Fibroblast of villous mesenchyme (primary cell): ENCODE data around the gene FBXO15. TPM values are rescaled to one million over a fixed set of nuclear protein-coding genes. Genes with fewer than 3 reads are reported as not detected.

Experiments
- DNase-seq: peaks from one replicate; pipeline ENCODE4 v3.0.0-alpha.2; 2010; ENCODE audit warnings: low read depth
- H3K4me3 ChIP-seq: 2 replicates; pipeline ENCODE4 v1.5.1; 2011; ENCODE audit warnings: low read depth, mild to moderate bottlenecking, low read length
- CTCF ChIP-seq: IDR thresholded peaks from 2 replicates; pipeline ENCODE4 v1.5.1; 2012; ENCODE audit warnings: low read depth, mild to moderate bottlenecking, low read length; ENCODE audit not compliant: insufficient read depth
- total RNA-seq: library from RNA; depleted of rRNA; stranded (reverse); fragments of >200 nt; gene quantifications from 2 replicates; pipeline ENCODE4 v1.2.3, GENCODE V29; 2012

Gene FBXO15
- total RNA-seq, 1 donor, result 0.43 TPM

- peak; percentile 77 for DNase-seq
- H3K4me3 ChIP-seq, result no peak overlapping the region
- TF ChIP-seq CTCF, result no peak
These were observed 7.1 kb upstream of the FBXO15 start for GRCh38 chr18:74154716-74155115.

- H3K4me3 ChIP-seq, result no peak overlapping the region
- no peak for DNase-seq
- TF ChIP-seq CTCF, result no peak
These were observed 6.2 kb upstream of the FBXO15 start for GRCh38 chr18:74153793-74154192.

- TF ChIP-seq CTCF, result no peak
- no peak overlapping the region for H3K4me3 ChIP-seq
- no peak for DNase-seq
These were observed 5.7 kb upstream of the FBXO15 start for GRCh38 chr18:74153377-74153776.

GRCh38 chr18:74152857-74153256 lies 5.2 kb upstream of the FBXO15 start:
- no peak for TF ChIP-seq CTCF
- DNase-seq, result no peak
- H3K4me3 ChIP-seq, result no peak overlapping the region

GRCh38 chr18:74152270-74152669 lies 4.6 kb upstream of the FBXO15 start:
- no peak overlapping the region for H3K4me3 ChIP-seq
- no peak for TF ChIP-seq CTCF
- no peak for DNase-seq

GRCh38 chr18:74149878-74150277 lies 2.2 kb upstream of the FBXO15 start:
- DNase-seq, result no peak
- H3K4me3 ChIP-seq, result no peak overlapping the region
- no peak for TF ChIP-seq CTCF

GRCh38 chr18:74148543-74149070 lies 973 bp upstream of the FBXO15 start:
- H3K4me3 ChIP-seq, result peak overlapping the region; percentile 97
- no peak for DNase-seq
- TF ChIP-seq CTCF, result no peak
